Astrocyte of the cerebellum (primary cell): ENCODE data around the gene SETD3.

ENCODE experiments used
- DNase-seq: peaks from one replicate; pipeline ENCODE4 v3.0.0-alpha.2; 2011; ENCODE audit warnings: low read depth
- H3K4me3 ChIP-seq: 2 replicates; pipeline ENCODE4 v1.5.1; 2011; ENCODE audit warnings: mild to moderate bottlenecking, low read depth, low read length, moderate library complexity
- CTCF ChIP-seq: IDR thresholded peaks from 2 replicates; pipeline ENCODE4 v1.5.1; 2012; ENCODE audit warnings: low read length, low read depth, moderate library complexity, mild to moderate bottlenecking; ENCODE audit errors: missing control alignments
- in situ Hi-C: cut with HindIII; loops from 2 replicates; pipeline ENCODE4 v1.10.0; 2017; ENCODE audit warnings: low sequenced_read_pairs

Gene SETD3

GRCh38 chr14:99516871-99517642 is 36.4 kb upstream of the SETD3 start:
- no peak for DNase-seq
- H3K4me3 ChIP-seq, result no peak overlapping the region
- TF ChIP-seq CTCF, result no peak
- in situ Hi-C loops, result no loop called here

- no peak for DNase-seq
- no peak for TF ChIP-seq CTCF
- in situ Hi-C loops, result no loop called here
- no peak overlapping the region for H3K4me3 ChIP-seq
Measured at GRCh38 chr14:99516156-99516870, 35.7 kb upstream of the SETD3 start.

- TF ChIP-seq CTCF, result no peak
- no peak overlapping the region for H3K4me3 ChIP-seq
- no peak for DNase-seq
- in situ Hi-C loops, result no loop called here
Measured at GRCh38 chr14:99515301-99516155, 34.9 kb upstream of the SETD3 start.

GRCh38 chr14:99514552-99515300 is 34.1 kb upstream of the SETD3 start:
- H3K4me3 ChIP-seq, result no peak overlapping the region
- DNase-seq, result no peak
- TF ChIP-seq CTCF, result no peak
- in situ Hi-C loops, result no loop called here

- H3K4me3 ChIP-seq, result no peak overlapping the region
Measured at GRCh38 chr14:99513946-99514551, 33.4 kb upstream of the SETD3 start.

More at GRCh38 chr14:99513946-99514551, 33.4 kb upstream of the SETD3 start:
- DNase-seq, result no peak
- in situ Hi-C loops, result no loop called here
- TF ChIP-seq CTCF, result no peak
